Endodermal cell (in vitro differentiated cells): Measurements from ENCODE around the gene LAMA2. TPM values are rescaled to one million over a fixed set of nuclear protein-coding genes. Genes with fewer than 3 reads are reported as not detected.

ENCODE experiments used
- DNase-seq: peaks from one replicate; pipeline ENCODE4 v3.0.0-alpha.2; 2017
- H3K27ac ChIP-seq: 2 replicates; pipeline ENCODE4 v1.5.1; 2013; ENCODE audit warnings: mild to moderate bottlenecking, low read depth, low read length, moderate library complexity
- H3K27me3 ChIP-seq: 2 replicates; pipeline ENCODE4 v1.6.1; 2013; ENCODE audit warnings: mild to moderate bottlenecking, low read length, moderate library complexity; ENCODE audit not compliant: insufficient read depth, control insufficient read depth, poor library complexity, severe bottlenecking
- H3K36me3 ChIP-seq: 2 replicates; pipeline ENCODE4 v1.7.0; 2013; ENCODE audit warnings: mild to moderate bottlenecking, low read length, moderate library complexity; ENCODE audit not compliant: control insufficient read depth, insufficient read depth
- H3K4me1 ChIP-seq: one replicate; pipeline ENCODE4 v1.7.0; 2013; ENCODE audit warnings: low read length; ENCODE audit not compliant: control insufficient read depth, insufficient read depth
- H3K4me3 ChIP-seq: 2 replicates; pipeline ENCODE4 v1.5.1; 2013; ENCODE audit warnings: mild to moderate bottlenecking, low read length, moderate library complexity
- H3K9ac ChIP-seq: 2 replicates; pipeline ENCODE4 v1.6.1; 2013; ENCODE audit warnings: mild to moderate bottlenecking, low read length, moderate library complexity; ENCODE audit not compliant: poor library complexity, severe bottlenecking; ENCODE audit errors: extremely low read depth
- H3K9me3 ChIP-seq: 2 replicates; pipeline ENCODE4 v1.6.1; 2013; ENCODE audit warnings: mild to moderate bottlenecking, low read length, moderate library complexity; ENCODE audit not compliant: control insufficient read depth
- H3K27ac Mint-ChIP-seq: 2 replicates; pipeline ENCODE4 v1.8.0; 2020; ENCODE audit warnings: mixed read lengths
- H3K27me3 Mint-ChIP-seq: 2 replicates; pipeline ENCODE4 v1.8.0; 2021; ENCODE audit warnings: mild to moderate bottlenecking, mixed read lengths; ENCODE audit not compliant: insufficient read depth
- H3K36me3 Mint-ChIP-seq: 2 replicates; pipeline ENCODE4 v1.8.0; 2020; ENCODE audit warnings: low read depth, mixed read lengths
- H3K4me1 Mint-ChIP-seq: 2 replicates; pipeline ENCODE4 v1.8.0; 2020; ENCODE audit warnings: mixed read lengths
- H3K4me3 Mint-ChIP-seq: 2 replicates; pipeline ENCODE4 v1.8.0; 2020; ENCODE audit warnings: mild to moderate bottlenecking, moderate library complexity, mixed read lengths
- H3K9me3 Mint-ChIP-seq: 2 replicates; pipeline ENCODE4 v1.8.0; 2020; ENCODE audit warnings: mild to moderate bottlenecking, mixed read lengths
- CTCF ChIP-seq: fragments of 200-600 bp; sonication (generic); conservative IDR thresholded peaks from 2 replicates; pipeline ENCODE4 v1.5.0; 2021; ENCODE audit warnings: antibody characterized with exemption, mild to moderate bottlenecking
- WGBS, 2 experiments: methylation state at CpG; one replicate each; pipeline versions ENCODE4 v1.1.5 to v1.1.7; 2013; ENCODE audit warnings: missing lambda C conversion rate in 2 of 2, mixed read lengths in 1 of 2; ENCODE audit not compliant: insufficient coverage in 1 of 2, insufficient read length in 1 of 2; 5-methylcytosine and 5-hydroxymethylcytosine counted together
- total RNA-seq, 2 donors: library from RNA; stranded (reverse); fragmentation: NEBNext Ultra II Directional in 1 of 2; extraction: Animal tissue kit (Norgen Biotek cat#: 25700) in 1 of 2; gene quantifications; 2 replicates in 1 of 2; 3 replicates in 1 of 2; pipeline ENCODE4 v1.2.1, GENCODE V29; 2021

Gene LAMA2
- total RNA-seq, 2 donors from 2014 or later = 2.3 to 4.1 TPM

GRCh38 chr6:129239825-129240491 lies 357.0 kb downstream of the LAMA2 start:
- no peak overlapping the region for H3K4me3 ChIP-seq
- no peaks in the 10 kb centered on the region for H3K9me3 ChIP-seq
- DNase-seq = no peak
- Mint-ChIP-seq H3K4me3 (no peak overlapping the region), H3K36me3 (no peaks in the 10 kb centered on the region), H3K27ac (no peak overlapping the region), H3K27me3 (no peaks in the 10 kb centered on the region), H3K4me1 (no peaks in the 10 kb centered on the region), H3K9me3 (no peaks in the 10 kb centered on the region)
- no peaks in the 10 kb centered on the region for H3K36me3 ChIP-seq
- no peak overlapping the region for H3K27ac ChIP-seq
- no peak overlapping the region for H3K9ac ChIP-seq
- TF ChIP-seq CTCF = no peak
- H3K4me1 ChIP-seq = no peaks in the 10 kb centered on the region
- WGBS, 2 experiments = 92 to 97% methylated on average over 8 to 10 of the region's 10 CpGs
- no peaks in the 10 kb centered on the region for H3K27me3 ChIP-seq

- 80% methylated on average over 1 of the region's 2 CpGs; no CpG with 5 or more reads in 1 of the 2 experiments for WGBS, 2 experiments
- H3K4me1 Mint-ChIP-seq = no peaks in the 10 kb centered on the region
- no peak overlapping the region for H3K27ac Mint-ChIP-seq
- H3K27me3 Mint-ChIP-seq = no peaks in the 10 kb centered on the region
- H3K9me3 Mint-ChIP-seq = no peaks in the 10 kb centered on the region
- no peaks in the 10 kb centered on the region for H3K27me3 ChIP-seq
- no peak overlapping the region for H3K9ac ChIP-seq
- H3K4me3 ChIP-seq = no peak overlapping the region
- no peaks in the 10 kb centered on the region for H3K36me3 Mint-ChIP-seq
- DNase-seq = no peak
- H3K27ac ChIP-seq = no peak overlapping the region
- no peak overlapping the region for H3K4me3 Mint-ChIP-seq
- H3K36me3 ChIP-seq = no peaks in the 10 kb centered on the region
- no peaks in the 10 kb centered on the region for H3K4me1 ChIP-seq
- H3K9me3 ChIP-seq = no peaks in the 10 kb centered on the region
- TF ChIP-seq CTCF = no peak
Observed at GRCh38 chr6:129240492-129240853, 357.5 kb downstream of the LAMA2 start.

- no peak for TF ChIP-seq CTCF
- no peak overlapping the region for H3K27ac Mint-ChIP-seq
- Histone ChIP-seq H3K4me1 (no peaks in the 10 kb centered on the region), H3K27ac (no peak overlapping the region), H3K27me3 (no peaks in the 10 kb centered on the region), H3K9me3 (no peaks in the 10 kb centered on the region), H3K9ac (no peak overlapping the region), H3K36me3 (no peaks in the 10 kb centered on the region), H3K4me3 (no peak overlapping the region)
- H3K4me3 Mint-ChIP-seq = no peak overlapping the region
- no peaks in the 10 kb centered on the region for H3K4me1 Mint-ChIP-seq
- H3K36me3 Mint-ChIP-seq = no peaks in the 10 kb centered on the region
- H3K9me3 Mint-ChIP-seq = no peaks in the 10 kb centered on the region
- no peaks in the 10 kb centered on the region for H3K27me3 Mint-ChIP-seq
- DNase-seq = no peak
- WGBS, 2 experiments = 100% methylated on average over 2 of the region's 2 CpGs; no CpG with 5 or more reads in 1 of the 2 experiments
Observed at GRCh38 chr6:129242546-129242945, 359.6 kb downstream of the LAMA2 start.
